Ishikawa (cell line): ENCODE data around the gene TECTA.

Experiments used
- CEBPB ChIP-seq: IDR thresholded peaks from 2 replicates; pipeline ENCODE4 v1.6.1; 2012
- CREB1 ChIP-seq: IDR thresholded peaks from 2 replicates; pipeline ENCODE4 v1.6.1; 2012; ENCODE audit warnings: low read depth
- EGR1 ChIP-seq: IDR thresholded peaks from 2 replicates; pipeline ENCODE4 v1.6.1; 2012
- EP300 ChIP-seq: IDR thresholded peaks from 2 replicates; pipeline ENCODE4 v1.6.1; 2012; ENCODE audit warnings: borderline replicate concordance
- FOXM1 ChIP-seq: IDR thresholded peaks from 2 replicates; pipeline ENCODE4 v1.6.1; 2012; ENCODE audit warnings: low read depth, borderline replicate concordance
- MAX ChIP-seq: IDR thresholded peaks from 2 replicates; pipeline ENCODE4 v1.6.1; 2012
- NFIC ChIP-seq: IDR thresholded peaks from 2 replicates; pipeline ENCODE4 v1.6.1; 2012
- RAD21 ChIP-seq: IDR thresholded peaks from 2 replicates; pipeline ENCODE4 v1.6.1; 2012; ENCODE audit warnings: low read depth
- REST ChIP-seq: IDR thresholded peaks from 2 replicates; pipeline ENCODE4 v1.6.1; 2012; ENCODE audit warnings: low read depth, mild to moderate bottlenecking
- TAF1 ChIP-seq: IDR thresholded peaks from 2 replicates; pipeline ENCODE4 v1.6.1; 2012; ENCODE audit warnings: low read depth, mild to moderate bottlenecking
- TCF12 ChIP-seq: IDR thresholded peaks from 2 replicates; pipeline ENCODE4 v1.6.1; 2012; ENCODE audit warnings: low read depth
- TEAD4 ChIP-seq: IDR thresholded peaks from 2 replicates; pipeline ENCODE4 v1.6.1; 2012
- YY1 ChIP-seq: IDR thresholded peaks from 2 replicates; pipeline ENCODE4 v1.6.1; 2012; ENCODE audit warnings: low read depth
- ZBTB7A ChIP-seq: IDR thresholded peaks from 2 replicates; pipeline ENCODE4 v1.6.1; 2012; ENCODE audit warnings: low read depth
- TF ChIP-seq, protein P1 (sequence below): IDR thresholded peaks from 2 replicates; pipeline ENCODE4 v1.6.1; 2012

TECTA gene

DNA sequence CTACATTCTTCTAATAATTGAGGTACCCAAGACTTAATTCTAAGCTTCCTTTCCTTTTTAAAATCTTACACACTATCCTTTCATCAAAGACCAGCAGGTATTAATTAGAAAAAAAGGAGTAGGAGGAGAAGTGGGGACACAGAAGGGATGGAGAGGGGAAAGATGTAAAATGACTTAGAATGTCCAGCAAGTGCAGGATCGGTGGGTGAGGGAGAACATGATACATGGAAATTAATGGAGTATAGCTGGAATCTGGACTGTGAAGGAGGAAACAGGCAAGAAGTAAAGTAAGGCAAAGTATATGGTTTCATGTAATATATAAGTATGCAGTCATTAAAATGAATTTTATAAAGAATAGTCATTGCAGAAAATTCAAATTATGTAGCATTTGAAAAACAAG is 127.8 kb downstream of the TECTA start:
- TF ChIP-seq FOXM1 (no peak), YY1 (no peak), EP300 (no peak), ZBTB7A (no peak), REST (no peak), TEAD4 (no peak), TAF1 (no peak), EGR1 (no peak), TCF12 (no peak)
- TF ChIP-seq, protein P1, sequence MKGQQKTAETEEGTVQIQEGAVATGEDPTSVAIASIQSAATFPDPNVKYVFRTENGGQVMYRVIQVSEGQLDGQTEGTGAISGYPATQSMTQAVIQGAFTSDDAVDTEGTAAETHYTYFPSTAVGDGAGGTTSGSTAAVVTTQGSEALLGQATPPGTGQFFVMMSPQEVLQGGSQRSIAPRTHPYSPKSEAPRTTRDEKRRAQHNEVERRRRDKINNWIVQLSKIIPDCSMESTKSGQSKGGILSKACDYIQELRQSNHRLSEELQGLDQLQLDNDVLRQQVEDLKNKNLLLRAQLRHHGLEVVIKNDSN: no peak

GRCh38 chr11:121229495-121230215 is 128.6 kb downstream of the TECTA start:
- TF ChIP-seq REST (no peak), TAF1 (no peak), EGR1 (no peak), RAD21 (no peak), FOXM1 (no peak), CEBPB (no peak), TCF12 (no peak), CREB1 (no peak), EP300 (no peak), NFIC (no peak), TEAD4 (no peak), YY1 (no peak), MAX (no peak), ZBTB7A (no peak)
- TF ChIP-seq, protein P1: no peak

- TF ChIP-seq TAF1: no peak
- TF ChIP-seq EP300: no peak
- TF ChIP-seq, protein P1: no peak
- TF ChIP-seq ZBTB7A: no peak
- no peak for TF ChIP-seq FOXM1
- TF ChIP-seq EGR1: no peak
- TF ChIP-seq RAD21: no peak
- no peak for TF ChIP-seq YY1
- no peak for TF ChIP-seq CEBPB
- no peak for TF ChIP-seq TCF12
- TF ChIP-seq CREB1: no peak
- no peak for TF ChIP-seq MAX
- no peak for TF ChIP-seq NFIC
- TF ChIP-seq TEAD4: no peak
- TF ChIP-seq REST: no peak
These were observed 130.7 kb downstream of the TECTA start for GRCh38 chr11:121231576-121232278.

DNA sequence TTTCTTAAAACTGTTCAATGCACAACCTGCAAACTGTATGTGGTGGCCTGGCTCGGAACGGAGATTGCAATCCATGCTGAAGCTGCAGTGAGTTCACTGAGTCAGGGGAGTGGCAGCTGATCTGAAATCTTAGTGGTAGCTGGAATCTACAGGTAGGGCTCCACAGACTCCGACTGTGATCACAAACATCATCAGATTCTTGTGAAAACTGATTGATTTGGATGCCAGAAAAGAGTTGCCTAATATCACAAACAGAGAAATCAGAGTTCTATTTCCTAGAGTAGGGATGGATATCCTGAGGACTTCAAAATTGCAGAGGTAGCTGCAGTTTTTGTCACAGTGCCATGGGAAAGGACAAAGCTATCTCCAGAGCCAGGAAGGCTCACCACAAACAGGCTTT is 134.0 kb downstream of the TECTA start:
- TF ChIP-seq, protein P1: no peak
- no peak for TF ChIP-seq YY1
- TF ChIP-seq TAF1: no peak
- no peak for TF ChIP-seq NFIC
- no peak for TF ChIP-seq MAX
- TF ChIP-seq TCF12: no peak
- no peak for TF ChIP-seq CEBPB
- TF ChIP-seq ZBTB7A: no peak
- TF ChIP-seq CREB1: no peak
- TF ChIP-seq TEAD4: no peak
- no peak for TF ChIP-seq REST
